Upper lobe of left lung (tissue), 4 donors: ENCODE measurements around the gene TSPAN2.

Experiments
- CTCF ChIP-seq, 6 experiments: fragments of 450-650 bp in 4 of 6; fragments of 200-600 bp in 2 of 6; sonication (generic) in 2 of 6; IDR thresholded peaks; one replicate each; pipeline ENCODE4 v1.5.1; 2016 to 2019; ENCODE audit warnings: antibody characterized with exemption in 6 of 6
- POLR2AphosphoS5 ChIP-seq, 2 donors: sonication (generic); formaldehyde crosslinking; IDR thresholded peaks; one replicate each; pipeline ENCODE4 v1.5.1; 2017; ENCODE audit warnings: antibody characterized with exemption in 2 of 2

- TF ChIP-seq CTCF (IDR thresholded peaks at IDR 0.05) = no peak
- TF ChIP-seq POLR2AphosphoS5 (IDR thresholded peaks at IDR 0.05) = no peak
Observed at GRCh38 chr1:115115521-115116161, 26.3 kb upstream of the TSPAN2 start.
